GM18867 (cell line): ENCODE results near the gene BAHCC1.

Experiments
- ATAC-seq: cut with Tn5 transposase; IDR thresholded peaks from one replicate; pipeline ENCODE4 v1.9.1; 2021; ENCODE audit warnings: mild to moderate bottlenecking, moderate library complexity; ENCODE audit not compliant: unreplicated experiment

The BAHCC1 gene

DNA sequence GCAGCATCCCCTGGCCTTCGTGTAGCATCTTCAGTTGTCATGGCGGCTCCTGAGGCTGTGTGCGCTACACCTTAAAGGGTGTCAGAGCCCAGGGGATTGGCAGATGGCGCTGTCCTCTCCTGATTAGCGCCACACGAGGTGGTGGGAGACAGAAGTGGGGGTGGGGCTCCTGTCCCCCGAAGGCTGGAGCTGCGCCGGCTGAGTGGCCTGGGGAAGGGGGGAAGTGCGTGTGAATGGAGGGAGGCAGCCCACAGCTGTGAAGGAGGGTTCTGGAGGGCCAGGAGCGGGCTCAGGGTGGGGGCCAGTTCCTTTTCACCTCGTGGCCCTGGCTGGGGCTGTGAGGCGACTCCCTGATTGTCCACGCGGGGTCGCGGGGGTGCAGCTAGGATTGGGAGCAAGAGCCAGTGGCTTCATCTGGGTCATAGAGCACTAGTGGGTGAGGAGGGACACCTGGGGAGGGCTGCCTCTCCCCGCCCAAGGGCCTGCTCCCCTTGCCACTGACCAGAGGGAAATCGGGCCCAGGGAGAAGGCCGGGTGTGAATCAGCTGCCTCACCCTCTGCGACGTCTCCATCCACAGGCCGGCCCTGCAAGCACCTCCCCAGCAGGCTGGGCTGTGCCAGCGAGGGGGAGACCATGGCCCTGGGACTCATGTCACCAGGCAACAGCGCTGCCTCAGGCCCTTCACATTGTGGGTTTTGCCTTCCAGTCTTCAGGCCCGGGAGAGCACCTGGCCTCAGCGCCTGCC lies 14.1 kb downstream of the BAHCC1 start:
- ATAC-seq = no peak

DNA sequence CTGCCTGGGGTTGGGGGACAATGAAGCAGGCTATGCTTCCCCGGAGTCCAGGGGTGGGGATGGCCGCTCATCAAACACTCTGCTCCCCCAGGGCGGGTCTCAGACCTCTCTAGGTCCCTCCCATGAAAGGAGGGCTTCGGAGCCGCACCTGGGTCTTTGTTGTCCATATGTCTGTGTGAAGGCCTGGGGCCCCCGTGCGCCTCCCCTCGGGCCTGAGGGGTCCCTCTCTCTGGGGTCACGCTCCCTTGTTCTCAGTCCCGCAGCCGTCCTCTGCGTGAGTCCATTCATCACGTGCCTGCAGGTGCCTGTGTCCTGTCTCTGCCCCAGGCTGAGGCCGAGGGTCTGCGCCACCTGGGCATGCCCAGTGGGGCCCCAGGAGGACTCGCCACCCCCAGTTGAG lies 15.6 kb downstream of the BAHCC1 start:
- no peak for ATAC-seq

DNA sequence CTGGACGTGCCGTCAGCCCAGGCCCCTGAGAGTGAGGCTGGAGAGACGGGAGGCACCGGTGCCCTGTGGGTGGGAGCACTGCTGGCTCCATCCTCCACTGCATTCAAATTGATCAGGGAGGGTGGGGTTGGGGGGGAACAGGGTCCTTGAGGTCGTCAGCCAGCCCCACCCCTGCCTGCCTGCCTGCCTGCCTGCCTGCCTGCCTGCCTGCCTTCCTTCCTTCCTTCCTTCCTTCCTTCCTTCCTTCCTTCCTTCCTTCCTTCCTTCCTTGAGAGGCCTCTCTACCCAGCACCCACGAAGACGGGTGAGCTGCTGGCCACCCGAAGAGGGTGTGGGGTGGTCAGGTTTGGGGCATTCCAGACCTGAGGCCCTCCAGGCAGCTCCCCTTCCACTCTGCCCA lies 16.0 kb downstream of the BAHCC1 start:
- ATAC-seq = no peak

DNA sequence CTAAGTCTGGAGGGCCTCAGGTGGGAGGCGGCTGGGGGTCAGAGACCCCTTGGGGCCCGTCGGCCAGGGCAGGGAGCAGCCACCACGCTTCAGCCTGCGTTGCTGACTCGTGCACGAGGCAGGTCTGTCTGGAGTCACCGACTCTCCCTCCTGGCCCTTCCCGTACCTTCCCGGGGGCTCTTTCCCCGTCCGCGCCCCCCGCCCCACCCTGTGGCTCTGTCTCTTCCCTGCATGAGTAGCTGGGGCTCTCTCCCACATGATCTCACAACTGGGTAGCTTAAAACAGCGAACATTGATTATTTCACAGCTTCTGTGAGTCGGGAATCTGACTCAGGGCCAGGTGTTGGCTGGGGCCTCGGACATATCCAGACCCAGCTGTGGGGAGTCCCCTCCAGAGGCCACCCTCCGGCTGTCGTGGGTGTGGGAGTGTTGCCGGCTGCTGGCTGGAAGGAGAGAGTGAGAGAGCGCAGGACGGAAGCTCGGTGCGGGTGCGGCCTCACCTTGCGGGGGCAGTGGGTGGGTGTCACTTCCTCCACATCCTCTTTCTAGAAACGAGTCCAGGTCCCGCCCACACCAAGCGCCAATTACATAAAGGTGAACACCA lies 17.3 kb downstream of the BAHCC1 start:
- ATAC-seq = no peak

DNA sequence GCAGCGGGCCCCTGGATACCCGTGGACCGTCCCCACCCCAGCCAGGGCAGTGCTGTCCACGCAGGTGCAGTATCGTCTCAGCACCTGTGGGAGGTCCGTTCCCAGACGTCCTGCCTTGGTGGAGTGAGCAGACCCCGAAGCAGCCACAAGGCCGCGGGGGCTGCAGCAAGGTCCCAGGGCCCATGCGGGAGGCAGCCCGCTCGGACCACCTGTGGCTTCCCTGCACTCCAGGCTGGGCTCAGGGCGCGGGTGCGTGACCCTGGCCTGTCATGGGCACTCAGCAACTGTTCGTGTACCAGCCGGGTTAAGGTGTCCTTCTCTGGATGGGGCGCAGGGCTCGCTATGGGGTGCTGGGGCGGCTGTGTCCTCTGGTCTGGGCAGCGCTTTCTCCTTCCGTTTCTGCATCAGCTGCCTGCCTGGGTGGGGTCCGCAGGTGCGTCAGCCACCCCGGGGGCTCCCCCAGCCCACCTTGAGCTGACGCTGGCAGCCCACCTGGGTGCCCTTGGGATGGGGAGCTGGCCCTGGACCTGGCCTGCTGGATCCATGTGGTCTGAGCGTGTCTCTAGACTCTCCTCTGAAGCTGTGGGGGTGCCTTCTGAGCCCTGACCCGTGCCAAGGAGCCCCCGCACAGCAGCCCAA lies 18.4 kb downstream of the BAHCC1 start:
- ATAC-seq = no peak

DNA sequence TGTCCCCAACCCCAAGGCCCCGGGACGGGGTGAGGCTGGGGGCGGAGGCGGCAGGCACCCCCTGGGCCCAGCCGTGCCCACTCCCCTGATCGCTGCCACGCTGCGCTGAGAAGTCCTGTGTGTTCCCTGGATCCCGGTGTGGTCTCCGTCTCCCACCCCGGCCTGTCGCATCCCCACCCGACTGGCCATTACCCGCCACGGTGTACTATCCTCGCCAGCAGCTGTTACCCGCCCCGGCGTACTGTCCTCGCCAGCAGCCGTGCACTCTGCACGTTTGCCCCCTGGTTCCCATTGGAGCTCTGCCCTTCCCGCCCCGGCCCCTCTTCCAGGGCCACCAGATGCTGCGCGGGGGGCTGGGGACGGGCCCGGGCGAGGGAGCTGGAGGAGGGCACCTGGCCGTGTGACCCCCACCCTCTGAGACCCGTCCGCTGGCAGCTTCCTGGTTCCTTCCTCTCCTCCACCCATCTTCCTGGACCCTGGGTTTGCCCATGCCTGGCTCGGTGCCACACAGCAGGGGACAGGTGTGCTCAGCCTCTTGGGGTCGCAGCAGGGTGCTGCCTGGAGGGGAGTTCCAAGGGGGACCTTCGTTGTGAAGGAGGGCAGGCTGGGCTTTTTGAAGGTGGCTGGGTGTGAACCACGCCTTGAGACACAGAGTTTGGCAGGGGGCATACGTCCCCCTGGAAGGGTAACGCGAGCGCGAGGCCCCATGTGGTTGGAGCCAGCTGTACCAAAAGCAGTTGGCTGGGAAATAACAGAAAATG lies 19.7 kb downstream of the BAHCC1 start:
- ATAC-seq = no peak

DNA sequence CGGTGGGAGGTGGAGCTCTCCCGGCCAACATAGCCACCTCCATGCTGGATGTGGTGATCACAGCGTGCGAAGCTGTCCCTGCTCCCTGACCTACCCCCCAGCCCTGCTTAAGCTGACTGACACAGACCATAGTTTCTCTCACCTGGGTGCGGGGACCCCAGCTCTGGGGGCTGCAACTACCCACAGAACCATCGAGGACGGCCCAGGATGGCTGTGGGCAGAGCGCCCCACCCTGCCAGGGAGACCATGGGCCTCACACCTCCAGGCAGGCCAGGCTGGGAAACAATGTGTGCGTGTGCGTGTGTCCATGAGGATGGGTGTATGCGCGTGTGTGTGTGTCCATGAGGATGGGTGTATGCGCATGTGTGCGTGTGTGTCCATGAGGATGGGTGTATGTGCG lies 20.4 kb downstream of the BAHCC1 start:
- ATAC-seq = no peak

DNA sequence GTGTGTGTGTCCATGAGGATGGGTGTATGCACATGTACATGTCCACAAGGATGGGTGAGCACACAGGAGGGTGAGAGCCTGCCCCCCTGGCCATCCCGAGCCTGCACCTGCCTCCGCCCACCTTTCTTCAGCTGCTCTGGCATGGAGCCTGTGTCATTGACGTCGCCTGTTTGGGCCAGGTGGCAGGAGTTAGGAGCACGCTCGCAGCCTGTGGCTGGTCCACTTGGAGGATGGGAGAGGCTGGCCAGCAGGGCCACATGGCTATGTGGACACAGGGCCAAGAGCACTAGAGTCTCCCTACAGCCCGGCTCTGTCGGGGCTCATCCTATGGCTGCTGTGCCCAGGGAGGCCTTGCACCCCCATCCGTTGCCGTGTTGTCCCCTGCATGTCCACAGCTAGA lies 21.4 kb downstream of the BAHCC1 start:
- no peak for ATAC-seq

DNA sequence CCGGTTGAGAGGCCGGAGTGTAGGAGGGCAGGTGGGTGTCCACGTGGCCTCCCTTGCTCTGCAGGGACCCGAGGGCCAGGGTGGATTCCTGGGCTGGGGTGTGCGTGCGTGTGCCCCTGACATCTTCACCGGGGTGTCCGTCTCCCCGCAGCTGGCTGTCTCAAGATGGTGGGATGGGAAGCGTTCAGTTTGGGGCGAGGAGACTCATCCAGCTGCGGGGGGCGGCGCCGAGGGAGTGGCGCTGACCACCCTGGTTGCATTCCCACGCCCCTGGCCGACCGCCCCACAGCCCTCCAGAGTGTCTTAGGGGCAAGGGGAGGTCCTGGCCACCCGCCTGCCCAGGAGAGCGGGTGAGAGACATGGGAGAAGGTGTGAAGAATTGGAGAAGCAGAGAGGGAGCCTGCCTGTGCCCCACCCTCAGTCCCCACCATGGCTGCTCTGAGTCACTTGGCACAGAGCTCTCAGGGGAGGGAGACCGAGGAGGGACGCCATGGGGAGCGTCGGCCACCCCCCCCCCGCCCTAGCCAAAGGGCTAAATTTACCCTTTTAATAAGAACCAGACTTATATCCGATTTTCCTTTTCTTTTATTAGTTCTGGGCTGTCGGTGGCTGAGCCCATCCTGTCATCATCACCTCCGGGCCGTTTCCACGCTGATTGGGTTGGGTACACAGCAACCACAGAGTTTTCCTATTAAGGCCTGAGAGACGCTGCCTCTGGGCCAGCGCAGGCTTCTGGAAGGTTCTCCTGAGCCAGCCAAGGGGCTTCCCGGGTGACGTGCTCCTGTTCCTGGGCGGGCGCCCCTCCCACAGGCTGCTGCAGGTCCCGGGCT lies 22.0 kb downstream of the BAHCC1 start:
- no peak for ATAC-seq

DNA sequence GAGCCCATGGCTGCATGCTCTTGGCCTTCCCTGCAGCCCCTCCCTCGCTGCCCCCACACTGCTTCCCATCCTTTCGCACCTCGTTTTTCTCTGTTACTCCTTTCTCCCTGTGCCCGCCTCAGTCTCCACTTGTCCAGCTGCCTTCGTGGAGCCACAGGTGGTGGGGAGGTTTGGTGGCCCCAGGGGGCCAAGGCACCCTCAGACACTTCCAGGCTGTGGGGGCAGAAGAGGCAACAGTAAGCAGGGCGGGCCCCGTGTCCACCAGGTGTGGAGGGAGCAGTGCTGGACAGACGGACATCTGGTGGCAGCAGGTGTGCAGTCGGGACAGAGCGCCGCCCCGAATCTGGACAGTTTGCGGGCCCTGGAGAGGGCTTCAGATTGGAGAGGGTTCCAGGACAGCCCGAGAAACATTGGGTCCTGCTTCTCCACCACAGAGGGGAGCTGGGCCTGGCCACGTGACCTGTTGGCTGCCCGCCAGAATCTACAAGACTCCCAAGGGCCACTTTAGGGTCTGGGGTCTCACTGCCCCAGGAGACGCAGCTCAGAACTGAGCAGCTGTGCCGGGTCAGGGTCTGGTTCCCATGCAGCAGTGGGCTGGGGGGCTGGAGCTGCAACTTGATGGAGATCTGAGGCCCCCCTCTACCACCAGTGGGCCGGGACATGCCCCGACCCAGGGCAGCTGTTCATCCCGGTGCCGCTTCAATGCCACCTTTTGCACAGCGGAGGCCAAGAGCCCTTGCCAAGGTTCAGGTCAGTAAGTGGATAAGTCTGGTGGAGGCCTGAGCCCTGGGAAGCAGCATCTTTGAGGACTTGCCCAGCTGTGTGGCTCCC lies 22.8 kb downstream of the BAHCC1 start:
- ATAC-seq = no peak

DNA sequence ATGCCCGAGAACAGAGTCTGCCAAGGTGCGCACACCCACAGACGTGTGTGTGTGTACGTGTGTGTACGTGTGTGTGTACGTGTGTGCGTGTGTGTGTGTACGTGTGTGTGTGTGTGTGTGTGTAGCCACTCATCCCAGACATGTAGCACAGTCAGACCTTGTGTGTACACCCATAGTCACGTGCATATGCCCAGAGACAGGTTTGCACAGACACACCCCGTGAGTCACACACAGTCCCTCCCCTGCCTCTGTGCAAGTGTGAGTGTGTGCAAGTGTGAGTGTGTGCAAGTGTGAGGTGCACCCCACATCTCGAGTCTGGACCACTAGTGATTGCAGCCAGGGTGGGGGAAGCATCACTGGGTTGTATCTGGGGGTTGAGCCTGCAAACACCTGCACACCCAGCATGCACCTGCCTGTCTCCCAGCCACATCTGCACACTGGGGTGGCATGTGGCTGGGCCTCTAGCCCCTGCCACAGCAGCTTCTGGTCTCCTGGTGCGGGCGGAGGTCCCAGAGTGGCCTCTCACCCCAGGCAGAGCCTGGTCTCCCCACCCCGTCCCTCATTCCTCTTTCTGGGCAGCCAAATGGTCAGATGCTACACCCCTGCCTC lies 23.6 kb downstream of the BAHCC1 start:
- ATAC-seq = no peak

DNA sequence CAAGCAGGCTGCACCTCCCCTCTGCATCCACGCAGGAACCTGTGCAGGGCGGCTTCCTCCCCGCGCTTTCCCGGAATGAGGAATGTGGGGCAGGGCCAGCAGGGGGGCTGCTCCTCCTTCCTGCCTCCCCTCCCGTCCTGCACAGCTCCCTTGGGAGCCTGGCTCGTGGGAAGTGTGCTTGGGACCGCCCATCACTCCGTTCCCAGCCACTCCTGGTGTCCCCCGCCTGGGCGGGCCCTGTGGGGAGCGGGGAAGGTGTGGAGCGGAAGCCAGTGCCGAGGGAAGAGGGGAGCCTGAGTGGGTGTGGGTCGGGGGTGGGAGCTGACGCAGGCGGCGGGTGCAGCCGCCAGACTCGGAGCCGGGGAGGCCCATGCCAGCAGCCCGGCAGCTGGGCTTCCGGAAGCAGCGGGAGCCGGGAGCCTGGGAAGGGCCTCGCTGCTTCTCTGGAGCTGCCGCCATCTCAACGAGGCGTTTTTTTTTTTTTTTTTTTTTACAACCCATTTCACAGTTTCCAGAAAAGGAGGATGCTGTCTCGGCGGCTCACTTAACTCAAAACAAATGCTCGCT lies 24.1 kb downstream of the BAHCC1 start:
- ATAC-seq = no peak

DNA sequence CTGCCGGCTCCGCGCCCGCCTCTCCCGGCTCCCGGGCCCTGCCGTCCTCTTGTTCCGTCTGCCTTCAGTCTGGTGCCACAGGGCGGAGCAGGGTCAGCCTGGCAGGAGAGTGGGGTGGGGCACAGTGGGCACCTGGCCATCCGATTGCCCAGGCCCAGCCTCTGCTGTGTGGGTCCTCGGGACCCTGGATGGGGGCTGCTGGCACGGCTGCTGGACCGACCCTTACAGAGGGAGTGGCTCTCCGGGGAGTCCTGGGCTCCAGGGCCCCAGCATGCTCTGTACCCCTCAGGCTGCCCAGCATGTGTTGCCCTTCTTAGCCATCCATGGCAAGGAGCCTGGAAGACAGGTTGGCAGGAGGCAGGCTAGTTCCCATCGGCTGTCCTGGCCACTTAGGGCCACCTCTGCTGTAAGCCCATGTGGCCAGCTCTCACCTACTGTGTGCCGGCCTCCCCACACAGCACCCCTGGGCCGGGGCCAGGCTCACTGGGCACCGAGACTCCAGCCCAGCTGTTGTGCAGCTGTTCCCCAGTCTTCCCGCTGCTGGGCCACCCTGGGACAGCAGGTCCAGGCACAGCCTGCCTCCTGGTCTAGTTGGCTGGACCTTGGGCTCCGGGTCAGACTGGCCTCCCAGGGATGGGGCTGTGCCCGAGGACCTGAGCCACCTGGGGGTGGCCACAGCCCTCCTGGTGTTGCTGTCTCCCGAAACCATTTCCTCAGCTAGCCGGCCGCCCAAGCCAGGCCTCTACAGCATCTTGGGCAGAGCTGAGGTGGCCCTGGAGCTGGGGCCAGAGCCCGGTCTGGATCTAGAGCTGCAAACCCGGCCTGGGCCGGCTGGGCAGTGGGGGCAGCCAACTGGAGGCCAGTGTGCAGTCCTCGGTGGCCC lies 24.9 kb downstream of the BAHCC1 start:
- no peak for ATAC-seq

DNA sequence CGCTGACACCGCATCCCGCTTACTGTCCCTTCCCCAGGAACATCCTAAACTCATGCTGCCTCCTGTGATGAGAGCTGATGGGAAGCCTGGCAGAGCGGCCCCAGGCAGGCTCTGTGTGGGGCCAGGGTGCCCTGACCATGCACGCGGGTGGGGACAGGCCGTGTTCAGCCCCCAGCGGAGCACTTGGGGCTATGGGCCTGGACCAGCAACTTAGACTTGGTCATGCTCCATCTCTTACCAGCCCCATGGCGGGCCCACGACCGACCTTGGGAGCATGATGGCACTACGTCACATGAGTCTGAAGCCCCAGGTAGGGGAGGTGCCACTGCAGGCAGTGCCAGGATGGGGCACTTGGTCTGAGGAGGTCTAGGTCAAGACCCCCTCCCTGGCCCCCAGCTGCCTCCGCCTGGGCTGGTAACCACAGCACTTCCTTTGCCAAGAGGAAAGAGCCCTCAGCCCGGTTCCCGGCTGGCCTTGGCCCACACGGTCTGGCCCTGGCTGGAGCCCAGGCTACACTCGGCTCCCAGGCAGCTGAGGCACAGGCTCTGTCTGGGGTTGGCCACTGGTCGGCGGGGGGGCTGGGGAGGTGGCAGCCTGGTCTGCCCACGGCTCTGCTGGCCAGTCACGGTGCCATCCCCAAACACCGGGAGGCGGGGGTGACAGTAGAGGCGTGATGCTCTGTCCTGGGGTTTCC lies 25.7 kb downstream of the BAHCC1 start:
- ATAC-seq = no peak

DNA sequence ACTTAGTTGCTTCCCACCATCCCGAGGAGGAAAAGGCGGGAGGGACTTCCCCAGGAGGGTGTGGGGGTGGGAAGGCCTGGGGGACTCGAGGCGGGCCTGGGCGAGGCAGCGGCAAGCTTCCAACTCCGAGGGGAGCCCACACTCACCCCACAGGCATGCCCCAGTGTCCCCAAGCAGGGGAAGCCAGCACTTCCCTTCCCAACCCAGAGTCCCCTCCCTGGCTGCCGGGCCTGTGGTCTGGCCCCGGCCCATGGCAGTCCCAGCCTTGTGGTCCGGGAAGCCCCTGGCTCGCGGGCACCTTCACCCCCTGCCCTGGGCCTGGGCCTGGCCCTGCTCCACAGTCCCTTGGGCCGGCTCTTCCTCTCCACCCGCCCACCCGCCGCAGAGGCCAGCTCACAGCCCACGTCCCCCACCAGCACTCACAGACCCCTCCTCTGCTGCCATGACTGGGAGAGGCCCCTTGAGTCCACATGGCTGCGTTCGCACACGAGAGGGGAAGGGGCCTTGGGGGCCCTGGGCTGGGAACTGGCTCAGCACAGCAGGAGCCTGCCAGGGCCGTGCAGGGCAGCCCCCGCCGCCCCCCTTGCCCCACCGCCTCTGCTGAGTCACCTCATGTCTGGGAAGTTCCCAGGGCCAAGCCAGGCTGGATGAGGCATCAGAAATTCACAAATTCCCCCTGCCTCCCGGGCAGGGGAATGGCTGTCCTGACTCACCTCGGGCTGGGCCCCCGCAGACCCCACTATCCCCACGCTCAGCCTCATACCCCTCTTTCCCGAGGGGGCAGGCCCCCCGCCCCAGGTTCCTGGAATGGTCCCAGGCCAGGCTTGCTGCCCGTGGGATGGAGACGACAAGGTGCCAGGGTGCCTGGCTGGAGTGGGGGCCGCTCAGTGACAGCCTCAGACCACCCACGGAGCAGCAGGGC lies 27.8 kb downstream of the BAHCC1 start:
- no peak for ATAC-seq

DNA sequence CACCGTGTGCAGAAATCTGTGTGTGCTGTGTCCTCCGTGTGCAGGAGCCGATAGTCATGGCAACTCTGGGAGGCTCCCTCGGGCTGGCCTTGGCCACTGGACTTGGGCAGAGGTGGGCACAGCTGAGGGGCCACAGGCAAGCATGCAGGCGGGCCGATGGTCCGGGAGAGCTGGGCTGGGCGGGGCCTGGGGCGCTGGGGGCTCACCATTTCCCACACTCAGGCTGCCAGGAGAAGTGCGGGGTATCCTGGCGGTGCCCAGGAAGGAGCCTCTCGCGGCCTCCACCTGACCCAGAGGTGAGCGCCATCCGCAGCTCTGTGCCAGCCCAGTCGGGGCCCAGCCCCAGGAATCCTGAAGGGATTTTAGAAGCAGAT lies 28.4 kb downstream of the BAHCC1 start:
- no peak for ATAC-seq
